Measurements from ENCODE around the gene P2RY1.
"Not testable (repeated sequence)": the region's sequence is repeated elsewhere in the genome, so short reads cannot be mapped to it uniquely, and the experiment has no call there.

Gene P2RY1

GRCh38 chr3:152841131-152841530 is 6.2 kb downstream of the P2RY1 start:
- DNase-seq: no peak

GRCh38 chr3:152842413-152842812 is 7.5 kb downstream of the P2RY1 start:
- DNase-seq: no peak

GRCh38 chr3:152843955-152844354 is 9.0 kb downstream of the P2RY1 start:
- DNase-seq: no peak

- not testable (repeated sequence) for DNase-seq
Measured at GRCh38 chr3:152846572-152847202, 11.8 kb downstream of the P2RY1 start.

GRCh38 chr3:152847599-152847998 is 12.7 kb downstream of the P2RY1 start:
- DNase-seq: not testable (repeated sequence)

- DNase-seq: no peak
Measured at GRCh38 chr3:152849996-152850578, 15.2 kb downstream of the P2RY1 start.

- no peak for DNase-seq
Measured at GRCh38 chr3:152853196-152853595, 18.3 kb downstream of the P2RY1 start.

- no peak for DNase-seq
Measured at GRCh38 chr3:152857082-152857481, 22.2 kb downstream of the P2RY1 start.

GRCh38 chr3:152858170-152858800 is 23.4 kb downstream of the P2RY1 start:
- DNase-seq: no peak

GRCh38 chr3:152860736-152861135 is 25.8 kb downstream of the P2RY1 start:
- DNase-seq: no peak

GRCh38 chr3:152865668-152866245 is 30.8 kb downstream of the P2RY1 start:
- no peak for DNase-seq

GRCh38 chr3:152870027-152870426 is 35.1 kb downstream of the P2RY1 start:
- no peak for DNase-seq

GRCh38 chr3:152873314-152873713 is 38.4 kb downstream of the P2RY1 start:
- not testable (repeated sequence) for DNase-seq

- DNase-seq: no peak
Measured at GRCh38 chr3:152874896-152875749, 40.2 kb downstream of the P2RY1 start.

GRCh38 chr3:152879130-152879789 is 44.3 kb downstream of the P2RY1 start:
- DNase-seq: no peak

GRCh38 chr3:152879790-152880174 is 44.9 kb downstream of the P2RY1 start:
- no peak for DNase-seq

- no peak for DNase-seq
Measured at GRCh38 chr3:152885076-152885475, 50.1 kb downstream of the P2RY1 start.
